Vagina (tissue), 2 donors: Measurements from ENCODE around the gene FUT9.

Experiments used
- POLR2A ChIP-seq, 2 donors: fragments of 450-650 bp; IDR thresholded peaks; one replicate each; pipeline ENCODE4 v1.6.1; 2017; ENCODE audit warnings: antibody characterized with exemption in 2 of 2, mild to moderate bottlenecking in 2 of 2, moderate library complexity in 2 of 2
- TF ChIP-seq, protein P1 (sequence below), 3 experiments: fragments of 450-650 bp in 2 of 3; fragments of 200-600 bp in 1 of 3; sonication (generic) in 1 of 3; IDR thresholded peaks; one replicate each; pipeline ENCODE4 v1.5.1; 2017 to 2019; ENCODE audit warnings: antibody characterized with exemption in 3 of 3, mild to moderate bottlenecking in 2 of 3, moderate library complexity in 2 of 3

GRCh38 chr6:96059586-96059985 lies 43.8 kb downstream of the FUT9 start:
- TF ChIP-seq, protein P1, sequence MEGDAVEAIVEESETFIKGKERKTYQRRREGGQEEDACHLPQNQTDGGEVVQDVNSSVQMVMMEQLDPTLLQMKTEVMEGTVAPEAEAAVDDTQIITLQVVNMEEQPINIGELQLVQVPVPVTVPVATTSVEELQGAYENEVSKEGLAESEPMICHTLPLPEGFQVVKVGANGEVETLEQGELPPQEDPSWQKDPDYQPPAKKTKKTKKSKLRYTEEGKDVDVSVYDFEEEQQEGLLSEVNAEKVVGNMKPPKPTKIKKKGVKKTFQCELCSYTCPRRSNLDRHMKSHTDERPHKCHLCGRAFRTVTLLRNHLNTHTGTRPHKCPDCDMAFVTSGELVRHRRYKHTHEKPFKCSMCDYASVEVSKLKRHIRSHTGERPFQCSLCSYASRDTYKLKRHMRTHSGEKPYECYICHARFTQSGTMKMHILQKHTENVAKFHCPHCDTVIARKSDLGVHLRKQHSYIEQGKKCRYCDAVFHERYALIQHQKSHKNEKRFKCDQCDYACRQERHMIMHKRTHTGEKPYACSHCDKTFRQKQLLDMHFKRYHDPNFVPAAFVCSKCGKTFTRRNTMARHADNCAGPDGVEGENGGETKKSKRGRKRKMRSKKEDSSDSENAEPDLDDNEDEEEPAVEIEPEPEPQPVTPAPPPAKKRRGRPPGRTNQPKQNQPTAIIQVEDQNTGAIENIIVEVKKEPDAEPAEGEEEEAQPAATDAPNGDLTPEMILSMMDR (IDR thresholded peaks at IDR 0.05): no peak
- no peak for TF ChIP-seq POLR2A (IDR thresholded peaks at IDR 0.05)
